Mammary epithelial cell (primary cell): ENCODE data around the gene CTDSP2.
"Not testable (repeated sequence)": the region's sequence is repeated elsewhere in the genome, so short reads cannot be mapped to it uniquely, and the experiment has no call there.

Source experiments
- EZH2 ChIP-seq: IDR thresholded peaks from 2 replicates; pipeline ENCODE4 v1.6.1; 2012; ENCODE audit warnings: low read length, inconsistent platforms, borderline replicate concordance
- TF ChIP-seq, protein P1 (sequence below), 2 donors: IDR thresholded peaks in 1 of 2; conservative IDR thresholded peaks in 1 of 2; 2 replicates each; pipeline ENCODE4 v1.5.1; 2011 to 2012; ENCODE audit warnings: inconsistent platforms in 2 of 2, low read length in 2 of 2, mild to moderate bottlenecking in 2 of 2, control low read depth in 1 of 2, low read depth in 1 of 2; ENCODE audit not compliant: insufficient read depth in 1 of 2; ENCODE audit errors: extremely low read depth in 1 of 2

DNA sequence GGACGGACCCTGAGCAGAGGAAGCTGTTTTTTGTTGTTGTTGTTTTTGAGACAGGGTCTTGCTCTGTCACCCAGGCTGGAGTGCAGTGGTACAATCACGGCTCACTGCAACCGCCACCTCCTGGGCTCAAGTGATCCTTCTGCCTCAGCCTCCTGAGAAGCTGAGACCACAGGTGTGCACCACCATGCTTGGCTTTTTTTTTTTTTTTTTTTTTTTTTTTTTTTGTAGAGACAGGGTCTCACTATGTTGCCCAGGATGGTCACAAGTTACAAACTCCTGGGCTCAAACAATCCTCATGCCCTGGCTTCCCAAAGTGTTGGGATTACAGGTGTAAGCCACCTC lies 28.6 kb downstream of the CTDSP2 start:
- TF ChIP-seq, protein P1, sequence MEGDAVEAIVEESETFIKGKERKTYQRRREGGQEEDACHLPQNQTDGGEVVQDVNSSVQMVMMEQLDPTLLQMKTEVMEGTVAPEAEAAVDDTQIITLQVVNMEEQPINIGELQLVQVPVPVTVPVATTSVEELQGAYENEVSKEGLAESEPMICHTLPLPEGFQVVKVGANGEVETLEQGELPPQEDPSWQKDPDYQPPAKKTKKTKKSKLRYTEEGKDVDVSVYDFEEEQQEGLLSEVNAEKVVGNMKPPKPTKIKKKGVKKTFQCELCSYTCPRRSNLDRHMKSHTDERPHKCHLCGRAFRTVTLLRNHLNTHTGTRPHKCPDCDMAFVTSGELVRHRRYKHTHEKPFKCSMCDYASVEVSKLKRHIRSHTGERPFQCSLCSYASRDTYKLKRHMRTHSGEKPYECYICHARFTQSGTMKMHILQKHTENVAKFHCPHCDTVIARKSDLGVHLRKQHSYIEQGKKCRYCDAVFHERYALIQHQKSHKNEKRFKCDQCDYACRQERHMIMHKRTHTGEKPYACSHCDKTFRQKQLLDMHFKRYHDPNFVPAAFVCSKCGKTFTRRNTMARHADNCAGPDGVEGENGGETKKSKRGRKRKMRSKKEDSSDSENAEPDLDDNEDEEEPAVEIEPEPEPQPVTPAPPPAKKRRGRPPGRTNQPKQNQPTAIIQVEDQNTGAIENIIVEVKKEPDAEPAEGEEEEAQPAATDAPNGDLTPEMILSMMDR (conservative IDR thresholded peaks at IDR 0.05 in 1 of 2, IDR thresholded peaks at IDR 0.05 in 1 of 2; ENCODE audit: extremely low read depth in 1 of 2, insufficient read depth in 1 of 2, low read depth in 1 of 2, low read length in 2 of 2), result not testable (repeated sequence)
- TF ChIP-seq EZH2, result not testable (repeated sequence)
